Stimulated activated CD4-positive, alpha-beta T cell treated with anti-CD3 and anti-CD28 coated beads, TNF-alpha, amount 100 ng/mL, for 4 hours (primary cell): Measurements from ENCODE around the gene SEBOX.

Source experiments
- DNase-seq, 3 experiments: peaks; one replicate each; pipeline ENCODE4 v3.0.0-alpha.2; 2020; ENCODE audit warnings: low read depth in 3 of 3

The SEBOX gene

GRCh38 chr17:28364665-28365363 is at the start of gene SEBOX:
SEBOX (minus strand) TSS chr17:28365199; CDS start chr17:28365151, 48 bp downstream.
- no peak for DNase-seq

GRCh38 chr17:28413804-28414203 is 48.8 kb upstream of the SEBOX start:
- no peak for DNase-seq

GRCh38 chr17:28412099-28412498 is 47.1 kb upstream of the SEBOX start:
- DNase-seq: no peak

GRCh38 chr17:28407974-28408306 is 42.9 kb upstream of the SEBOX start:
- no peak for DNase-seq

GRCh38 chr17:28407130-28407973 is 42.4 kb upstream of the SEBOX start:
- DNase-seq: no peak

GRCh38 chr17:28406473-28406814 is 41.4 kb upstream of the SEBOX start:
- DNase-seq: no peak

GRCh38 chr17:28405632-28406472 is 40.9 kb upstream of the SEBOX start, which contains the start of gene SLC46A1:
SLC46A1 (minus strand) TSS chr17:28406212; CDS start chr17:28406114, 98 bp downstream.
- DNase-seq: peak in 2 of 3 experiments; percentile 41 to 42

- DNase-seq: no peak
Measured at GRCh38 chr17:28404812-28405570, 40.0 kb upstream of the SEBOX start.

- DNase-seq: no peak
Measured at GRCh38 chr17:28404461-28404811, 39.4 kb upstream of the SEBOX start.

- no peak for DNase-seq
Measured at GRCh38 chr17:28404007-28404406, 39.0 kb upstream of the SEBOX start.

GRCh38 chr17:28402844-28403243 is 37.8 kb upstream of the SEBOX start:
- DNase-seq: no peak

GRCh38 chr17:28402224-28402630 is 37.2 kb upstream of the SEBOX start:
- DNase-seq: no peak

- DNase-seq: no peak
Measured at GRCh38 chr17:28399808-28400207, 34.8 kb upstream of the SEBOX start.

- no peak for DNase-seq
Measured at GRCh38 chr17:28398280-28398981, 33.4 kb upstream of the SEBOX start.

- no peak for DNase-seq
Measured at GRCh38 chr17:28397687-28398279, 32.8 kb upstream of the SEBOX start.

GRCh38 chr17:28397275-28397674 is 32.3 kb upstream of the SEBOX start:
- no peak for DNase-seq

GRCh38 chr17:28396635-28397239 is 31.7 kb upstream of the SEBOX start:
- DNase-seq: no peak

- no peak for DNase-seq
Measured at GRCh38 chr17:28395968-28396367, 31.0 kb upstream of the SEBOX start.

GRCh38 chr17:28395426-28395825 is 30.4 kb upstream of the SEBOX start:
- no peak for DNase-seq
